Left kidney (tissue), 8 donors: ENCODE measurements around the gene SERTM1. TPM values are rescaled to one million over a fixed set of nuclear protein-coding genes. Genes with fewer than 3 reads are reported as not detected.

ENCODE experiments used
- DNase-seq: peaks from one replicate; pipeline ENCODE4 v3.0.0-alpha.2; 2013
- long read RNA-seq, 8 donors: transcript quantifications; one replicate each; lab custom pipeline, GENCODE V29; 2026
- polyA plus RNA-seq: library from polyadenylated mRNA; unstranded; fragments of 120-200 nt; gene quantifications from one replicate; pipeline ENCODE4 v1.2.1, GENCODE V29; 2013; ENCODE audit not compliant: insufficient read length

SERTM1 gene
- polyA plus RNA-seq: 0.62 TPM
- long read RNA-seq, donor 1: 0 reads
- long read RNA-seq, donor 2: 0 reads
- long read RNA-seq, donor 3: 0 reads
- long read RNA-seq, donor 4: 0 reads
- long read RNA-seq, donor 5: 0 reads
- long read RNA-seq, donor 6: 0 reads
- long read RNA-seq, donor 7: 0 reads
- long read RNA-seq, donor 8: 0 reads

- peak; percentile 46 for DNase-seq
These were observed at the start of gene SERTM1 for GRCh38 chr13:36673838-36674326. Gene SERTM1 (plus strand): TSS chr13:36674020. CDS start chr13:36695079, 21,059 bp downstream.

- no peak for DNase-seq
These were observed 45.3 kb upstream of the SERTM1 start for GRCh38 chr13:36628377-36629056.

GRCh38 chr13:36629057-36629385, 44.8 kb upstream of the SERTM1 start:
- DNase-seq: no peak

- no peak for DNase-seq
These were observed 43.5 kb upstream of the SERTM1 start for GRCh38 chr13:36630181-36630803.

GRCh38 chr13:36639610-36640009, 34.2 kb upstream of the SERTM1 start:
- no peak for DNase-seq

- DNase-seq: no peak
These were observed 23.2 kb upstream of the SERTM1 start for GRCh38 chr13:36650611-36651010.

GRCh38 chr13:36665630-36666029, 8.2 kb upstream of the SERTM1 start:
- DNase-seq: no peak

GRCh38 chr13:36666477-36667229, 7.2 kb upstream of the SERTM1 start:
- no peak for DNase-seq

- DNase-seq: no peak
These were observed 5.5 kb upstream of the SERTM1 start for GRCh38 chr13:36668316-36668715.

GRCh38 chr13:36673352-36673751, 468 bp upstream of the SERTM1 start:
- no peak for DNase-seq

- no peak for DNase-seq
These were observed 755 bp downstream of the SERTM1 start for GRCh38 chr13:36674337-36675212.

- DNase-seq: no peak
These were observed 1.4 kb downstream of the SERTM1 start for GRCh38 chr13:36675213-36675536.

GRCh38 chr13:36680913-36681312, 7.1 kb downstream of the SERTM1 start:
- DNase-seq: no peak

GRCh38 chr13:36681894-36682624, 8.2 kb downstream of the SERTM1 start:
- DNase-seq: no peak

- no peak for DNase-seq
These were observed 9.9 kb downstream of the SERTM1 start for GRCh38 chr13:36683701-36684100.

GRCh38 chr13:36685927-36686326, 12.1 kb downstream of the SERTM1 start:
- no peak for DNase-seq

GRCh38 chr13:36696410-36697010, 22.7 kb downstream of the SERTM1 start:
- DNase-seq: no peak

- DNase-seq: no peak
These were observed 26.4 kb downstream of the SERTM1 start for GRCh38 chr13:36700170-36700569.

- no peak for DNase-seq
These were observed 32.9 kb downstream of the SERTM1 start for GRCh38 chr13:36706755-36707154.

- DNase-seq: peak; percentile 25
These were observed 35.5 kb downstream of the SERTM1 start for GRCh38 chr13:36709136-36709890.
